Measurements from ENCODE around the gene TBC1D14. TPM values are rescaled to one million over a fixed set of nuclear protein-coding genes. Genes with fewer than 3 reads are reported as not detected.

The TBC1D14 gene
- total and polyA plus RNA-seq, 9 of the 15 experiments (the other 6 are each of a cell fraction or from before 2014, with no cell fraction given) = 2.1 to 59.6 (median 44.8) TPM

- TF ChIP-seq ATF7 (IDR thresholded peaks at IDR 0.05) (0 out of 2 replicates have a peak, but pooled peaks have one; percentile 44), ZNF584 (CRISPR knock-in tag; IDR thresholded peaks at IDR 0.05; ENCODE audit: low read depth) (peak; percentile 73), MBD2 (IDR thresholded peaks at IDR 0.05; ENCODE audit: borderline replicate concordance, low read depth) (0 out of 2 replicates have a peak, but pooled peaks have one; percentile 36), RBFOX2 (IDR thresholded peaks at IDR 0.05; ENCODE audit: low read depth, low read length) (peak; percentile 56; the same call in 1 of the 2 replicates), TEAD4 (IDR thresholded peaks at IDR 0.05; ENCODE audit: low read length) (peak; percentile 55), TEAD4 (CRISPR knock-in tag; IDR thresholded peaks at IDR 0.05; ENCODE audit: borderline replicate concordance) (no peak), POLR2AphosphoS5 (IDR thresholded peaks at IDR 0.05; ENCODE audit: control insufficient read depth, insufficient read depth, low read depth, low read length) (peak; percentile 11; the same call in 1 of the 2 replicates)
Measured at GRCh38 chr4:6917461-6918271, 8.0 kb downstream of the TBC1D14 start (continued).

GRCh38 chr4:6918338-6918737 is 8.7 kb downstream of the TBC1D14 start:
- H3K4me3 ChIP-seq = no peak overlapping the region
- ChIA-PET CTCF (ENCODE audit: low intra/inter-chr PET ratio) (no interaction called here), POLR2A (interaction anchor here (0.5 to 0.6 kb wide), 2 partner anchors 133 to 156 kb away, joined by 3 to 7 read pairs; no protein-coding TSS in a partner anchor)
- FAIRE-seq = peak; percentile 11
- intact Hi-C loops (cut with micrococcal nuclease) (no loop called here), in situ Hi-C loops (cut with MboI) (no loop called here)
- BruUV-seq (replicated peaks) = no TSS peak
- H3K27ac ChIP-seq (ENCODE audit: extremely low read depth, low read depth, low read length) = peak overlapping the region; percentile 97
- no peaks in the 10 kb centered on the region for H3K9me3 ChIP-seq (replicated peaks; ENCODE audit: control insufficient read depth, insufficient read depth, low read depth, low read length)
- WGBS (ENCODE audit: insufficient coverage, low coverage, missing lambda C conversion rate) = 40% methylated on average over 7 of the region's 7 CpGs
- H3K27me3 ChIP-seq (ENCODE audit: control insufficient read depth in 2 of 2, insufficient read depth in 2 of 2, low read length in 2 of 2) = no peaks in the 10 kb centered on the region; a peak in 1 of 5 replicates
- H3K9me1 ChIP-seq (ENCODE audit: control insufficient read depth, insufficient read depth, low read length) = no peaks in the 10 kb centered on the region
- no peak for ATAC-seq
- H4K20me1 ChIP-seq (replicated peaks; ENCODE audit: control insufficient read depth, insufficient read depth, low read length) = peaks cover 4% of the 10 kb centered on the region
- peak overlapping the region; percentile 63; the same call in 1 of the 2 replicates for H2AFZ ChIP-seq (ENCODE audit: low read depth, low read length)
- peaks cover 41% of the 10 kb centered on the region; the same call in 2 of the 3 replicates for H3K36me3 ChIP-seq (ENCODE audit: control insufficient read depth, insufficient read depth, low read length)
- H3K9ac ChIP-seq (ENCODE audit: insufficient read depth in 1 of 2, low read depth in 2 of 2, low read length in 2 of 2) = peak overlapping the region; percentile 7 to 74; a peak in 3 of 4 replicates
- peaks cover 54 to 58% of the 10 kb centered on the region in 2 experiments for H3K4me1 ChIP-seq (replicated peaks in 1 of 2; ENCODE audit: control insufficient read depth in 2 of 2, insufficient read depth in 2 of 2, low read length in 2 of 2)
- H3K4me2 ChIP-seq (ENCODE audit: insufficient read depth, low read length) = peak overlapping the region; percentile 74
- peaks cover 86% of the 10 kb centered on the region for H3K79me2 ChIP-seq (ENCODE audit: control insufficient read depth, insufficient read depth, low read length)
- DNase-seq (ENCODE audit: extremely low read depth in 1 of 4, low spot score in 3 of 4) = no peak
- TF ChIP-seq, protein P1, sequence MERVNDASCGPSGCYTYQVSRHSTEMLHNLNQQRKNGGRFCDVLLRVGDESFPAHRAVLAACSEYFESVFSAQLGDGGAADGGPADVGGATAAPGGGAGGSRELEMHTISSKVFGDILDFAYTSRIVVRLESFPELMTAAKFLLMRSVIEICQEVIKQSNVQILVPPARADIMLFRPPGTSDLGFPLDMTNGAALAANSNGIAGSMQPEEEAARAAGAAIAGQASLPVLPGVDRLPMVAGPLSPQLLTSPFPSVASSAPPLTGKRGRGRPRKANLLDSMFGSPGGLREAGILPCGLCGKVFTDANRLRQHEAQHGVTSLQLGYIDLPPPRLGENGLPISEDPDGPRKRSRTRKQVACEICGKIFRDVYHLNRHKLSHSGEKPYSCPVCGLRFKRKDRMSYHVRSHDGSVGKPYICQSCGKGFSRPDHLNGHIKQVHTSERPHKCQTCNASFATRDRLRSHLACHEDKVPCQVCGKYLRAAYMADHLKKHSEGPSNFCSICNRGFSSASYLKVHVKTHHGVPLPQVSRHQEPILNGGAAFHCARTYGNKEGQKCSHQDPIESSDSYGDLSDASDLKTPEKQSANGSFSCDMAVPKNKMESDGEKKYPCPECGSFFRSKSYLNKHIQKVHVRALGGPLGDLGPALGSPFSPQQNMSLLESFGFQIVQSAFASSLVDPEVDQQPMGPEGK (CRISPR knock-in tag; IDR thresholded peaks at IDR 0.05; ENCODE audit: borderline replicate concordance) = no peak
- no peak for TF ChIP-seq POLR3A (IDR thresholded peaks at IDR 0.05; ENCODE audit: borderline replicate concordance, extremely low read depth, insufficient read depth, insufficient read length)
- 0 out of 2 replicates have a peak, but pooled peaks have one; percentile 42 for TF ChIP-seq MBD1 (CRISPR knock-in tag; IDR thresholded peaks at IDR 0.05)
- TF ChIP-seq EP300 (IDR thresholded peaks at IDR 0.05; ENCODE audit: low read length) = no peak
- no peak for TF ChIP-seq BDP1 (IDR thresholded peaks at IDR 0.05; ENCODE audit: insufficient read depth, insufficient read length)
- no peak for TF ChIP-seq HEY1 (CRISPR knock-in tag; IDR thresholded peaks at IDR 0.05; ENCODE audit: borderline replicate concordance)
- TF ChIP-seq ILK (tag; IDR thresholded peaks at IDR 0.05; ENCODE audit: borderline replicate concordance, low read depth) = no peak
- no peak for TF ChIP-seq CBX5 (IDR thresholded peaks at IDR 0.05; ENCODE audit: borderline replicate concordance, low read depth)
- no peak for TF ChIP-seq SNIP1 (IDR thresholded peaks at IDR 0.05; ENCODE audit: low read depth)
- no peak for TF ChIP-seq HNRNPLL (IDR thresholded peaks at IDR 0.05; ENCODE audit: low read depth, low read length, poor library complexity, severe bottlenecking)

Measured in K562 (cell line).